HG03378 (cell line): Measurements from ENCODE around the gene CLDN7.
"Not testable (repeated sequence)": the region's sequence is repeated elsewhere in the genome, so short reads cannot be mapped to it uniquely, and the experiment has no call there.

Source experiments
- ATAC-seq: cut with Tn5 transposase; IDR thresholded peaks from one replicate; pipeline ENCODE4 v1.9.1; 2021; ENCODE audit warnings: mild to moderate bottlenecking, moderate library complexity; ENCODE audit not compliant: unreplicated experiment

Gene CLDN7

GRCh38 chr17:7256766-7257456, 5.4 kb downstream of the CLDN7 start:
- no peak for ATAC-seq

GRCh38 chr17:7254511-7254910, 7.8 kb downstream of the CLDN7 start:
- ATAC-seq, result no peak

GRCh38 chr17:7253082-7253481, 9.2 kb downstream of the CLDN7 start:
- ATAC-seq, result no peak

DNA sequence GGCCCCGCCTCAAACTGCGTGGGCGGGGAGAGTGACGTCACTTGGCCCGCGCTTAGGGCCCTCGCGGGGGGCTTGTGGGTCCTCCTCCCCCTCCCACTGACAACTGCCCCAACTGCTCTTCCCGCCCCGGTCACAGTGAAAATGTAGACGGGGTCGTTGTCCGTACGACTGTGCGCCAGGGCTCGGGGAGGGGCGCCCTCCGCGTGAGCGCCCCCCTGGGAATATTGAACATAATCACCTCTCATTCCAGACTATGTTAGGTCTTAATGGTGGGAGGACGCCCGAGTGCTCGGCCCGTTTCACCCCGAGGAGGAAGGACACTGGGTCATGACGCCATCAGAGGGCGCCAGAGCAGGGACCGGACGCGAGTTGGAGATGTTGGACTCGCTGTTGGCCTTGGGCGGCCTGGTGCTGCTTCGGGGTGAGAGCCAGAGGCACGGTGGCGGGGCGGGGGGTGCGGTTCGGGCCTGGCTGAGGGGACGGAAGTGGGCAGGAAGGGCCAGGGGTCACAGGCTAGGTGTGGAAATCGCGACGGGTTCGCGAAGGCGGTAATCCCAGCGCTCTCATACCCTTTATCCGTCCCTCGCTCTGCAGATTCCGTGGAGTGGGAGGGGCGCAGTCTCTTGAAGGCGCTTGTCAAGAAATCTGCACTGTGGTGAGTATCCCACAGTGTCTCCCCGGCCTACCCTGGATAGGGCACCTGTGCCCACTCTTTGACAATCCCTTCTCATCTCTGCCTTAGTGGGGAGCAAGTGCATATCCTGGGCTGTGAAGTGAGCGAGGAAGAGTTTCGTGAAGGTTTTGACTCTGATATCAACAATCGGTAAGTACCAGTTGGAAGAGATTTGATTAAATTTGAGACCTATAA, 9.9 kb downstream of the CLDN7 start, which contains the start of gene ELP5:
TSS of gene ELP5 (plus strand) at position 40 of the 868 bp plus-strand sequence. CDS start at position 376, 336 bp downstream.
- peak; percentile 44 for ATAC-seq

- ATAC-seq, result peak; percentile 80
Measured at GRCh38 chr17:7251661-7252175, 10.6 kb downstream of the CLDN7 start, which contains the start of gene CTDNEP1. Gene CTDNEP1, minus strand, starts transcription at chr17:7251734. Its CDS starts 438 bp downstream, at chr17:7251296.

- no peak for ATAC-seq
Measured at GRCh38 chr17:7250695-7251627, 11.3 kb downstream of the CLDN7 start.

- no peak for ATAC-seq
Measured at GRCh38 chr17:7249830-7250229, 12.4 kb downstream of the CLDN7 start.

GRCh38 chr17:7249214-7249613, 13.1 kb downstream of the CLDN7 start:
- no peak for ATAC-seq

DNA sequence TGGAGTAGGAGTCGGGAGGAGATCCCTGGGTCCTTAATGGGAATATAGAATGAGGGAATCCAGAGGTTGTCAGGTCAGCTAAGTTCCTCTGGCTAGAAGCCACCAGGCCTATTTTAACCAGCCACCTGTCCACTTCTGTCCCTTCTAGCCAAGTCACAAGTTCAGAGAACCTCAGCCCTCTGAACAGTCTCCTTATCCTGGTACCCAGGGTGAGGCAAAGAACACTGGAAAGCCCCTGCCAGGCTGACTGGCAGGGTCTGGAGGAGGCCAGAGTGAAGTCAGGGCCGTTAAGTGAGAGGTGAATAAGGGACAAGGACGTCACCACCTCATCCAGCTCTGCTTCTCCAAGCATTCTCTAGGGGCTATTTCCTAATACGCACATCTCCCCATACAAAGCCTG, 13.5 kb downstream of the CLDN7 start:
- no peak for ATAC-seq

- ATAC-seq, result no peak
Measured at GRCh38 chr17:7246779-7247178, 15.5 kb downstream of the CLDN7 start.

DNA sequence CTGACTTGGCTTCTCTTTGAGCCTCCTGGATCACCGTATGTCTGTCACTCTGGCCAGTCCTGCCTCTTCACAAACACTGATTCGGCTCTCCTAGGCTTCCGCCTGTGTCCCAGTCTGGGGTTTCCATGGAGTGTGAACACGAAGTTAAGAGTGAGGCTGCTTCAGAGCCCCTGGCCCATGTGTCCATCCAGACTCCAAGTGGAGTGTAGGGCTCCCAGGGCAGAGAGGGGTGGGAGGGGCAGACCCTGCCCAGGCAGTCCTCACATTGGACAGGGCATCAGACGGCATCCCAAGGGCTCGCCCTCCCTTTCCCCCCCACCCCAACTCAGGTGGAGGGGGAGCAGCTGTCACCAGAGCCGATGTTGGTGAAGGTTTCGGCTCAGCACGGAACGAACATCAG, 18.4 kb downstream of the CLDN7 start:
- ATAC-seq, result not testable (repeated sequence)

DNA sequence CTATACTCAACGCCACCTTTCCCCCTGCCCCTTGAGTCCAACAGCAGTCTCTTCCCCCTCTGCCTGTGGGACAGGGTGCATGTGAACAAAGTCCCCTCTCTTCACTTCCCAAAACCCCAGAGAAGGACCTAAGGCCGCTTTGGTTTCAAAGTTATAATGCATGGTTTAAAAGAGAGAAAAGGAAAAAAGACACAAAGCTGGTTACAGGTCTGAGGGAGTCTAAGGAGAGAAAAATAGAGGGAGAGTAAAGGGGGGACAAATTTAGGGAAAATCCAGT, 18.9 kb downstream of the CLDN7 start:
- ATAC-seq, result no peak

DNA sequence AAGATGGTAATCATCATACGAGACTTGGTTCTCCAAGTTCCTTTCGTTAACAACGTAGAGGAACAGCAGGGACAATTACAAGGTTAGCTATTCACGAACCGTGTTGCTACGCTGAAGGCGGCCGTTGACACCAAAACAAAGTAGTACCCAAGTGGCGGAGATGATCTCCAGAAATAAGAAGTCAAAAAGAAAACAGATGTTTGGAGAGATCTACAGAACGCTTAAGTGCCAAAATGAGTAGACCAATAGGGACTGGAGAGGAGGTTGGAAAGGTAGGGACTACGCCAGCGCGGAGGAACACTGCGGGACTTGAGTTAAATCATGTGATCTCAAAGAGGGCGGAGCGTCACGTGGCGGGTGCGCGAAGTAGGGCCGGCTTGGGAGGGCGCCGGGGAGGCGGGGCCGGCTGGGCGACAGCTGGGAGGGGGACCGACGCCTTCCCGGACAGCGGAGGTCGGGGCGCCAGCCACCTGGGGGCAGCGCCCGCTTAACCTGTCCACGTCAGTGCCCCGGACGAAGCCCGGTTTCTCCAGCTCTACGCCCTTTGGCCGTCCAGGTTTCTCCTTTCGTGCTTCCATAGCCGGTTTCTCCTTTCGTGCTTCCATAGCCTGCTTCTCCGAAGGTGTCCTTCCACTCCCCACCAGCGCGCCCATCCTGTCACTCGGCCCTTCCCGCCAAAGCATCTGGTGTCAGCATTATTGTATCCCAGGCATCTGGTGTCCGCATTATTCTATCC, 19.4 kb downstream of the CLDN7 start:
- ATAC-seq, result peak; percentile 39

DNA sequence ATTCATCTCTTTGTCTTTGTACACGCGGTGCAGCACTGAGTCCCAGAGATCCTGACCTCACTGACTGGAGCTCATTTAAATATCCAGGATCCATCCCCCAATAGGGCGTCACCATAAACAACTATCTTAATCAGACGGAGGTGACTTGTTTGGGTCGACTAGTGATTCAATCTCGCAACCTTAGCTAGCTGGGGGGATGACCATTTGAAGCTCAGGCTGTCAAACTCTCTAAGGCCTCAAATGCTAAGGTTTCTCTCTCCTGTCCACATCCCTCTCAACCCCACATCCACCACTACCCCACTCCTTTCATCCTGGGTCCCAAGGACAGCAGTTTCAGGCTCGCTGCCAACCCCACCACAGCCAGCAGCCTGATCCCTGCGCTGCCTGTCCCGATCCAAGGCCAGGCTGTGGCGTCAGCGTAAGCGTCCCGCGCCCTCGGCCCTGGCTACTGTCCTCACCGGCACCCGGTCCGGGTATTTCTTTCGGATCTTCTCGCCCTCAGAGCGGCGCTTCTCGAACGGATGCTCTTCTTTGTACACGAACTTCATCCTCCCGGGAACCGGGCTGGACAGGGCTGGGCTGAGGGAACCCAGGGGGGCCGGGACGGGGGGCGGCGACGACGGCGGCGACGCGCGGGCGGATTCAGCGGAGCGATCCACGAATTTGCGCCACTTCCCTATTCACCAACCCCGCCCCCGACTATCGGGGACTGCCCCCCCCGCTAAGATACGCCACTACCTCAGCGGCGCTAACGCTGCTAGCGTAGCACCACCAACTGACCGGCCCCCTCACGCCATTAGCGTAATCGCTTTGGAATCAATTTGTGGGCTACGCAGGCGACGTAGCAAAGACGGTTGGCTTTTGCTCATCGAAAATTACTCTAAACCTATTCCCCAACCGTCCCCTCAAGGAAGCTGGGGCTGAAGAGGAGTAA, 20.2 kb downstream of the CLDN7 start, which contains the start of gene GABARAP:
TSS of gene GABARAP (minus strand) at position 667 of the 934 bp plus-strand sequence. CDS start at position 548, 119 bp downstream.
- ATAC-seq, result peak; percentile 29

- ATAC-seq, result no peak
Measured at GRCh38 chr17:7241090-7241733, 21.1 kb downstream of the CLDN7 start.

- ATAC-seq, result no peak
Measured at GRCh38 chr17:7240375-7240774, 21.9 kb downstream of the CLDN7 start.

DNA sequence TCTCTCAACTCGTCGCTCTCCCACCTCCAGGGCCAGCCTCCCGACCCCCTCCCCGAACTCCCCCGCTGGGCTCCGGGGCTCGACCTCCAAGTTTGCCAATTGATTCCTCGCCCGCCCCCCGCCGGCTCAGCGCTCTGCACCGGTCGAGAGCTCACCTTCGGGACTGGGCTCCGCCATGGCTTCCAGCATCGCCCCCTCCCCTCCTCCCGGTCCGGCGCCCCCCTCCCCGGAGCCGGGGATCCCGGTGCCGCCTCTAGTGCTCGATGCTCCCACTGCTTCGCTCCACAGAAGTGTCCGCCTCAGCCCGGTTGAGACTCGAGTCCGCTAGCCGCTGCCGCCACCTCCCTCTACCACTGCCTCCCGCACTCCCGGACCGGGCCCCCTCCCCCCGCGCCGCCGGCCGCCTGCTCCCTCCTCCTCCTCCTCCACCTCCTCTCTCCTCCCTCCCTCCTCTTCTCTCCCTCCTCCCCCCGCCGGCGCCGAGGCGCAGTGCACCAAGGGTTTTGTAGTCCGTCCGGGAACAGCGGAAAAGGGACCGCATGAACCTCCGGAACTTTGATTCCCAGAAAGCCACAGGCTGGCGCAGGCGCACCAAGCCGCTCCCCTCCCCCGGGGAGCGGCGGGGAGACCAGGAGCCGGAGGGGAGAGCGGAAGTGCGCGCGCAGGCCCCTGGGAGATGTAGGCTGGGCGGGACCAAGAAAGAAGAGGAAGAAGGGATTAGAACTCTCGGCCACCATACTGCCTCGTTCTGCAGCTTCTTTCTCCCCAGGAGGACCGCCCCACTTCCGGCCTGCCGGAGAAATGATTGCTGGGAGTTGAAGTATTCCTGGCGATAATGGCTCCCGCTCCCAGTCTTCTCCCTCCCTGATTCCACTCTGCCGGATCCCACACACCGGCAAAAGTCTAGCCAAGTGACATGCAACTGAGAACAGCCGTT, 22.9 kb downstream of the CLDN7 start, which contains the start of gene PHF23:
TSS of gene PHF23 (minus strand) at position 367 of the 937 bp plus-strand sequence. CDS start at position 189, 178 bp downstream.
- peak; percentile 42 for ATAC-seq
